SK-N-SH (cell line): ENCODE data around the gene UGGT2. TPM values are rescaled to one million over a fixed set of nuclear protein-coding genes. Genes with fewer than 3 reads are reported as not detected.

ENCODE experiments used
- CTCF ChIA-PET: fragments of 300-600, 350-600 bp; formaldehyde crosslinking; extraction: SDS; loops from one replicate; lab custom pipeline; 2021; lab: Yijun Ruan, JAX
- POLR2A ChIA-PET: fragments of 350-600 bp; sonication (Branson Sonifier 250); formaldehyde crosslinking; extraction: SDS; loops from one replicate; lab custom pipeline; 2020; ENCODE audit warnings: antibody characterized with exemption, inconsistent platforms; lab: Yijun Ruan, JAX
- DNase-seq: peaks from one replicate; pipeline ENCODE4 v3.0.0; 2012
- H2AFZ ChIP-seq: fragments of 200-600 bp; sonication (generic); 2 replicates; pipeline ENCODE4 v1.8.1; 2016; ENCODE audit warnings: antibody characterized with exemption, mild to moderate bottlenecking, low read depth
- H3F3A ChIP-seq: fragments of 200-600 bp; sonication (generic); replicated peaks from 2 replicates; pipeline ENCODE3; 2016; ENCODE audit warnings: antibody characterized with exemption, mild to moderate bottlenecking; ENCODE audit not compliant: insufficient read depth
- H3K27ac ChIP-seq, 2 experiments: fragments of 200-500 bp in 1 of 2; fragments of 200-600 bp in 1 of 2; sonication (Bioruptor generic) in 1 of 2; sonication (generic), shearing (Covaris generic) in 1 of 2; 2 replicates each; pipeline versions ENCODE4 v1.5.1 to v1.6.1; 2014 to 2016; ENCODE audit warnings: low read depth in 2 of 2, inconsistent platforms in 1 of 2, low read length in 1 of 2, mild to moderate bottlenecking in 1 of 2, mixed read lengths in 1 of 2
- H3K27me3 ChIP-seq: fragments of 200-600 bp; sonication (generic), shearing (Covaris generic); 2 replicates; pipeline ENCODE4 v1.6.1; 2016; ENCODE audit warnings: mixed run types; ENCODE audit not compliant: insufficient read depth
- H3K36me3 ChIP-seq, 2 experiments: fragments of 200-500 bp in 1 of 2; fragments of 200-600 bp in 1 of 2; sonication (Bioruptor generic) in 1 of 2; sonication (generic) in 1 of 2; replicated peaks in 1 of 2; 2 replicates each; pipeline versions ENCODE3 to v1.5.1; 2014 to 2016; ENCODE audit warnings: low read length in 1 of 2, mild to moderate bottlenecking in 1 of 2; ENCODE audit not compliant: insufficient read depth in 2 of 2, control insufficient read depth in 1 of 2
- H3K4me1 ChIP-seq, 2 experiments: fragments of 200-500 bp in 1 of 2; fragments of 200-600 bp in 1 of 2; sonication (Bioruptor generic) in 1 of 2; sonication (generic), shearing (Covaris generic) in 1 of 2; 2 replicates each; pipeline versions ENCODE4 v1.5.1 to v1.6.1; 2014 to 2016; ENCODE audit warnings: low read depth in 1 of 2, low read length in 1 of 2, mixed run types in 1 of 2; ENCODE audit not compliant: insufficient read depth in 2 of 2, control insufficient read depth in 1 of 2
- H3K4me2 ChIP-seq: fragments of 200-600 bp; sonication (generic), shearing (Covaris generic); 2 replicates; pipeline ENCODE4 v1.6.1; 2017; ENCODE audit warnings: mixed run types
- H3K4me3 ChIP-seq, 2 experiments: fragments of 200-500 bp in 1 of 2; fragments of 200-600 bp in 1 of 2; sonication (Bioruptor generic) in 1 of 2; sonication (generic), shearing (Covaris generic) in 1 of 2; 2 replicates each; pipeline versions ENCODE4 v1.5.1 to v1.8.1; 2014 to 2016; ENCODE audit warnings: low read depth in 2 of 2, inconsistent platforms in 1 of 2, low read length in 1 of 2, mild to moderate bottlenecking in 1 of 2, mixed read lengths in 1 of 2, moderate library complexity in 1 of 2
- H3K79me2 ChIP-seq: fragments of 200-600 bp; sonication (generic); 2 replicates; pipeline ENCODE4 v1.8.1; 2017; ENCODE audit warnings: mild to moderate bottlenecking; ENCODE audit not compliant: insufficient read depth
- H3K9ac ChIP-seq: fragments of 200-600 bp; sonication (generic); 2 replicates; pipeline ENCODE4 v1.6.1; 2017; ENCODE audit warnings: mixed run types
- H3K9me2 ChIP-seq: fragments of 200-600 bp; sonication (generic); 2 replicates; pipeline ENCODE4 v1.6.1; 2017; ENCODE audit warnings: mixed run types
- H3K9me3 ChIP-seq: fragments of 200-600 bp; sonication (generic); 2 replicates; pipeline ENCODE4 v1.6.1; 2017; ENCODE audit warnings: mixed run types, mild to moderate bottlenecking, moderate library complexity
- H4K20me1 ChIP-seq: fragments of 200-600 bp; sonication (generic); 2 replicates; pipeline ENCODE4 v1.6.1; 2017; ENCODE audit warnings: mild to moderate bottlenecking, mixed run types; ENCODE audit not compliant: insufficient read depth
- ELF1 ChIP-seq: IDR thresholded peaks from 2 replicates; pipeline ENCODE4 v1.4.0; 2012
- EP300 ChIP-seq, 2 experiments: IDR thresholded peaks; 2 replicates each; pipeline versions ENCODE4 v1.4.0 to v1.6.1; 2012; ENCODE audit warnings: borderline replicate concordance in 1 of 2, low read depth in 1 of 2, low read length in 1 of 2
- FOXM1 ChIP-seq: IDR thresholded peaks from 2 replicates; pipeline ENCODE4 v1.4.0; 2012; ENCODE audit warnings: low read depth, mild to moderate bottlenecking
- GATA2 ChIP-seq: sonication (generic); formaldehyde crosslinking; IDR thresholded peaks from 2 replicates; pipeline ENCODE4 v1.5.0; 2020; ENCODE audit warnings: mild to moderate bottlenecking, missing genetic modification reagents
- IRF3 ChIP-seq: fragments of 150-350 bp; IDR thresholded peaks from 2 replicates; pipeline ENCODE4 v1.6.1; 2016; ENCODE audit warnings: mild to moderate bottlenecking, low read depth, low read length
- JUND ChIP-seq: IDR thresholded peaks from 2 replicates; pipeline ENCODE4 v1.4.0; 2012
- MEF2A ChIP-seq: IDR thresholded peaks from 2 replicates; pipeline ENCODE4 v1.4.0; 2012; ENCODE audit warnings: low read depth, borderline replicate concordance
- NFIC ChIP-seq: IDR thresholded peaks from 2 replicates; pipeline ENCODE4 v1.4.0; 2012; ENCODE audit warnings: borderline replicate concordance
- NRF1 ChIP-seq: IDR thresholded peaks from 2 replicates; pipeline ENCODE4 v1.6.1; 2012; ENCODE audit warnings: low read depth, mild to moderate bottlenecking, low read length
- PBX3 ChIP-seq: IDR thresholded peaks from 2 replicates; pipeline ENCODE4; 2012
- RAD21 ChIP-seq: IDR thresholded peaks from 2 replicates; pipeline ENCODE4 v1.6.1; 2012; ENCODE audit warnings: mild to moderate bottlenecking, low read length
- RCOR1 ChIP-seq: fragments of 150-350 bp; IDR thresholded peaks from 2 replicates; pipeline ENCODE4 v1.6.1; 2017; ENCODE audit warnings: antibody characterized with exemption, low read length
- SIN3A ChIP-seq: IDR thresholded peaks from 2 replicates; pipeline ENCODE4 v1.6.1; 2012; ENCODE audit warnings: low read depth, mild to moderate bottlenecking, low read length, moderate library complexity, borderline replicate concordance
- TEAD4 ChIP-seq: IDR thresholded peaks from 2 replicates; pipeline ENCODE4 v1.4.0; 2012; ENCODE audit warnings: mild to moderate bottlenecking, borderline replicate concordance; ENCODE audit not compliant: insufficient read depth
- USF1 ChIP-seq: IDR thresholded peaks from 2 replicates; pipeline ENCODE4 v1.4.0; 2012; ENCODE audit warnings: low read depth, borderline replicate concordance
- ZBTB33 ChIP-seq: IDR thresholded peaks from 2 replicates; pipeline ENCODE4 v1.4.0; 2012; ENCODE audit warnings: low read depth, borderline replicate concordance
- WGBS: methylation state at CpG from one replicate; pipeline ENCODE4 v1.1.6; 2017; ENCODE audit warnings: low lambda C conversion rate; 5-methylcytosine and 5-hydroxymethylcytosine counted together
- polyA plus RNA-seq, 3 experiments: library from polyadenylated mRNA; depleted of rRNA; stranded (reverse); fragments of >200 nt; gene quantifications; 2 replicates each; pipeline ENCODE4 v1.2.3, GENCODE V29; 2012

UGGT2 gene
- polyA plus RNA-seq, 1 of the 3 experiments (the other 2 are of a cell fraction), result 13.3 TPM

GRCh38 chr13:95902741-95903140 is 150.5 kb downstream of the UGGT2 start:
- H3K9me2 ChIP-seq, result no peaks in the 10 kb centered on the region
- peaks cover 19 to 27% of the 10 kb centered on the region in 2 experiments for H3K36me3 ChIP-seq
- POLR2A ChIA-PET, result no interaction called here
- H3K79me2 ChIP-seq, result no peaks in the 10 kb centered on the region
- no peaks in the 10 kb centered on the region for H3K27me3 ChIP-seq
- H3K4me3 ChIP-seq, result no peak overlapping the region
- H3K4me2 ChIP-seq, result no peak overlapping the region
- peaks cover 0 to 3% of the 10 kb centered on the region in 2 experiments; a peak in 2 of 4 replicates for H3K4me1 ChIP-seq
- TF ChIP-seq MEF2A (no peak), SIN3A (no peak), IRF3 (no peak), JUND (no peak), NRF1 (no peak), USF1 (no peak), NFIC (no peak), ZBTB33 (no peak), GATA2 (CRISPR knock-in tag) (no peak), TEAD4 (no peak), EP300 (IDR thresholded peaks at IDR 0.05; ENCODE audit: borderline replicate concordance in 1 of 2, low read depth in 1 of 2, low read length in 1 of 2) (no peak), FOXM1 (no peak), RAD21 (no peak), ELF1 (no peak), PBX3 (no peak), RCOR1 (no peak)
- H4K20me1 ChIP-seq, result no peaks in the 10 kb centered on the region
- H3K9me3 ChIP-seq, result 0 out of 2 replicates have a peak, but pooled peaks cover 4% of the 10 kb centered on the region
- CTCF ChIA-PET, result no interaction called here
- H3K27ac ChIP-seq, result no peak overlapping the region
- no peak for DNase-seq
- no peaks in the 10 kb centered on the region for H3F3A ChIP-seq
- no peak overlapping the region for H3K9ac ChIP-seq
- H2AFZ ChIP-seq, result no peak overlapping the region
- 56% methylated on average over 1 of the region's 1 CpG for WGBS
